ENCODE results near the gene KMT5B. TPM values are rescaled to one million over a fixed set of nuclear protein-coding genes. Genes with fewer than 3 reads are reported as not detected.

KMT5B gene
- total and polyA plus RNA-seq, 2 of the 13 experiments (the other 11 are each of a cell fraction or from before 2014, with no cell fraction given) = 17.6 to 23.7 TPM

DNA sequence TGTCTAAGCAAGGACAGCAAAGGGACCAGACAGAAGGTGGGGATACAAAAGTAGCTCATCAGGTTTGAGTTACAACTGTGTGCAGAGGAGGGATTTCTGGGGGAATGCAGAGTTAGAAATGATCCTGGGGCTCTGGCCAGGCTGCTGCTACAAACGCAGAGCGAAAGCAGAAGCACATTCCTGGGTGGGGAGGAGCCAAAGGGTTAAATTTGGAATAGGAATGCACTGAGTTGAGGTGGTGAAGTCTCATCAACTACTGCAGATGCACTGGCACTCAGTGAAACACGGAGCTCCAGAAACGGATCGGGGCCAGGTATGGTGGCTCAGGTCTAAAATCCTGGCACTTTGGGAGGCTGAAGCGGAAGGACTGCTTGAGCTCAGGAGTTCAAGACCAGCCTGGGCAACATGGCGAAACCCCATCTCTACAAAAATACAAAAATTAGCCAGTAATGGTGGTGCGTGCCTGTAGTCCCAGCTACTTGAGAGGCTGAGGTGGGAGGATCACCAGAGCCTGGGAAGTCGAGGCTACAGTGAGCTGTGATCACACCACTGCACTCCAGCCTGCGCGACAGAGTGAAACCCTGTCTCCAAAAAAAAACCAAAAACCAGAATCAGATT lies 95.1 kb downstream of the KMT5B start (continued):
- TF ChIP-seq KDM5B (CRISPR knock-in tag; IDR thresholded peaks at IDR 0.05; ENCODE audit: borderline replicate concordance) = peak; percentile 38; the same call in 1 of the 2 replicates
- TF ChIP-seq PLRG1 (conservative IDR thresholded peaks at IDR 0.05) = no peak
- no peak for TF ChIP-seq ZNF121 (CRISPR knock-in tag; IDR thresholded peaks at IDR 0.05)
- TF ChIP-seq ZFY (CRISPR knock-in tag; IDR thresholded peaks at IDR 0.05) = peak; percentile 19; the same call in 1 of the 2 replicates
- no peak for TF ChIP-seq ZNF550 (CRISPR knock-in tag; IDR thresholded peaks at IDR 0.05; ENCODE audit: borderline replicate concordance)
- peak in 1 of 2 experiments; percentile 43; a peak in 1 of 4 replicates for TF ChIP-seq POLR2A (IDR thresholded peaks at IDR 0.05; ENCODE audit: insufficient read depth in 1 of 2, low read depth in 2 of 2, low read length in 2 of 2)
- TF ChIP-seq GATA4 (IDR thresholded peaks at IDR 0.05; ENCODE audit: borderline replicate concordance, low read depth) = no peak
- TF ChIP-seq, protein P1, sequence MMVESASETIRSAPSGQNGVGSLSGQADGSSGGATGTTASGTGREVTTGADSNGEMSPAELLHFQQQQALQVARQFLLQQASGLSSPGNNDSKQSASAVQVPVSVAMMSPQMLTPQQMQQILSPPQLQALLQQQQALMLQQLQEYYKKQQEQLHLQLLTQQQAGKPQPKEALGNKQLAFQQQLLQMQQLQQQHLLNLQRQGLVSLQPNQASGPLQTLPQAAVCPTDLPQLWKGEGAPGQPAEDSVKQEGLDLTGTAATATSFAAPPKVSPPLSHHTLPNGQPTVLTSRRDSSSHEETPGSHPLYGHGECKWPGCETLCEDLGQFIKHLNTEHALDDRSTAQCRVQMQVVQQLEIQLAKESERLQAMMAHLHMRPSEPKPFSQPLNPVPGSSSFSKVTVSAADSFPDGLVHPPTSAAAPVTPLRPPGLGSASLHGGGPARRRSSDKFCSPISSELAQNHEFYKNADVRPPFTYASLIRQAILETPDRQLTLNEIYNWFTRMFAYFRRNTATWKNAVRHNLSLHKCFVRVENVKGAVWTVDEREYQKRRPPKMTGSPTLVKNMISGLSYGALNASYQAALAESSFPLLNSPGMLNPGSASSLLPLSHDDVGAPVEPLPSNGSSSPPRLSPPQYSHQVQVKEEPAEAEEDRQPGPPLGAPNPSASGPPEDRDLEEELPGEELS (CRISPR knock-in tag; IDR thresholded peaks at IDR 0.05) = peak; percentile 30; the same call in 1 of the 2 replicates
- TF ChIP-seq ZNF230 (CRISPR knock-in tag; IDR thresholded peaks at IDR 0.05) = no peak
- 0 out of 2 replicates have a peak, but pooled peaks have one; percentile 16 for TF ChIP-seq MIXL1 (CRISPR knock-in tag; IDR thresholded peaks at IDR 0.05)
- no peak for TF ChIP-seq CHD2 (IDR thresholded peaks at IDR 0.05; ENCODE audit: low read depth, low read length)
- TF ChIP-seq, protein P2, sequence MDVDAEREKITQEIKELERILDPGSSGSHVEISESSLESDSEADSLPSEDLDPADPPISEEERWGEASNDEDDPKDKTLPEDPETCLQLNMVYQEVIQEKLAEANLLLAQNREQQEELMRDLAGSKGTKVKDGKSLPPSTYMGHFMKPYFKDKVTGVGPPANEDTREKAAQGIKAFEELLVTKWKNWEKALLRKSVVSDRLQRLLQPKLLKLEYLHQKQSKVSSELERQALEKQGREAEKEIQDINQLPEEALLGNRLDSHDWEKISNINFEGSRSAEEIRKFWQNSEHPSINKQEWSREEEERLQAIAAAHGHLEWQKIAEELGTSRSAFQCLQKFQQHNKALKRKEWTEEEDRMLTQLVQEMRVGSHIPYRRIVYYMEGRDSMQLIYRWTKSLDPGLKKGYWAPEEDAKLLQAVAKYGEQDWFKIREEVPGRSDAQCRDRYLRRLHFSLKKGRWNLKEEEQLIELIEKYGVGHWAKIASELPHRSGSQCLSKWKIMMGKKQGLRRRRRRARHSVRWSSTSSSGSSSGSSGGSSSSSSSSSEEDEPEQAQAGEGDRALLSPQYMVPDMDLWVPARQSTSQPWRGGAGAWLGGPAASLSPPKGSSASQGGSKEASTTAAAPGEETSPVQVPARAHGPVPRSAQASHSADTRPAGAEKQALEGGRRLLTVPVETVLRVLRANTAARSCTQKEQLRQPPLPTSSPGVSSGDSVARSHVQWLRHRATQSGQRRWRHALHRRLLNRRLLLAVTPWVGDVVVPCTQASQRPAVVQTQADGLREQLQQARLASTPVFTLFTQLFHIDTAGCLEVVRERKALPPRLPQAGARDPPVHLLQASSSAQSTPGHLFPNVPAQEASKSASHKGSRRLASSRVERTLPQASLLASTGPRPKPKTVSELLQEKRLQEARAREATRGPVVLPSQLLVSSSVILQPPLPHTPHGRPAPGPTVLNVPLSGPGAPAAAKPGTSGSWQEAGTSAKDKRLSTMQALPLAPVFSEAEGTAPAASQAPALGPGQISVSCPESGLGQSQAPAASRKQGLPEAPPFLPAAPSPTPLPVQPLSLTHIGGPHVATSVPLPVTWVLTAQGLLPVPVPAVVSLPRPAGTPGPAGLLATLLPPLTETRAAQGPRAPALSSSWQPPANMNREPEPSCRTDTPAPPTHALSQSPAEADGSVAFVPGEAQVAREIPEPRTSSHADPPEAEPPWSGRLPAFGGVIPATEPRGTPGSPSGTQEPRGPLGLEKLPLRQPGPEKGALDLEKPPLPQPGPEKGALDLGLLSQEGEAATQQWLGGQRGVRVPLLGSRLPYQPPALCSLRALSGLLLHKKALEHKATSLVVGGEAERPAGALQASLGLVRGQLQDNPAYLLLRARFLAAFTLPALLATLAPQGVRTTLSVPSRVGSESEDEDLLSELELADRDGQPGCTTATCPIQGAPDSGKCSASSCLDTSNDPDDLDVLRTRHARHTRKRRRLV (CRISPR knock-in tag; IDR thresholded peaks at IDR 0.05) = no peak
- no peak for TF ChIP-seq ZNF432 (CRISPR knock-in tag; IDR thresholded peaks at IDR 0.05; ENCODE audit: borderline replicate concordance)
- no peak for TF ChIP-seq RFX3 (CRISPR knock-in tag; IDR thresholded peaks at IDR 0.05)
- no peak for TF ChIP-seq ZNF136 (CRISPR knock-in tag; IDR thresholded peaks at IDR 0.05; ENCODE audit: low read depth)
- TF ChIP-seq PHB2 (IDR thresholded peaks at IDR 0.05; ENCODE audit: partially characterized antibody) = no peak
- TF ChIP-seq ZNF556 (CRISPR knock-in tag; IDR thresholded peaks at IDR 0.05; ENCODE audit: borderline replicate concordance) = no peak
- TF ChIP-seq ZNF879 (CRISPR knock-in tag; IDR thresholded peaks at IDR 0.05) = no peak
- TF ChIP-seq TEAD3 (CRISPR knock-in tag; optimal IDR thresholded peaks at IDR 0.05; ENCODE audit: borderline replicate concordance) = peak; percentile 88
- TF ChIP-seq, protein P3, sequence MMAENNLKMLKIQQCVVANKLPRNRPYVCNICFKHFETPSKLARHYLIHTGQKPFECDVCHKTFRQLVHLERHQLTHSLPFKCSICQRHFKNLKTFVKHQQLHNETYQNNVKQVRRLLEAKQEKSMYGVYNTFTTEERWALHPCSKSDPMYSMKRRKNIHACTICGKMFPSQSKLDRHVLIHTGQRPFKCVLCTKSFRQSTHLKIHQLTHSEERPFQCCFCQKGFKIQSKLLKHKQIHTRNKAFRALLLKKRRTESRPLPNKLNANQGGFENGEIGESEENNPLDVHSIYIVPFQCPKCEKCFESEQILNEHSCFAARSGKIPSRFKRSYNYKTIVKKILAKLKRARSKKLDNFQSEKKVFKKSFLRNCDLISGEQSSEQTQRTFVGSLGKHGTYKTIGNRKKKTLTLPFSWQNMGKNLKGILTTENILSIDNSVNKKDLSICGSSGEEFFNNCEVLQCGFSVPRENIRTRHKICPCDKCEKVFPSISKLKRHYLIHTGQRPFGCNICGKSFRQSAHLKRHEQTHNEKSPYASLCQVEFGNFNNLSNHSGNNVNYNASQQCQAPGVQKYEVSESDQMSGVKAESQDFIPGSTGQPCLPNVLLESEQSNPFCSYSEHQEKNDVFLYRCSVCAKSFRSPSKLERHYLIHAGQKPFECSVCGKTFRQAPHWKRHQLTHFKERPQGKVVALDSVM (CRISPR knock-in tag; IDR thresholded peaks at IDR 0.05) = peak; percentile 62; the same call in 1 of the 2 replicates
- no peak; the same call in 1 of the 2 replicates for TF ChIP-seq SIN3A (IDR thresholded peaks at IDR 0.05; ENCODE audit: borderline replicate concordance, low read depth, low read length)
- TF ChIP-seq YEATS4 (CRISPR knock-in tag; IDR thresholded peaks at IDR 0.05; ENCODE audit: borderline replicate concordance) = no peak
- TF ChIP-seq ATRX (CRISPR knock-in tag; IDR thresholded peaks at IDR 0.05; ENCODE audit: borderline replicate concordance) = no peak

Measured in HepG2 (cell line).